ENCODE results near the gene MAN1B1.
A peak's percentile ranks its signal among the peaks of the same experiment; 100 is the strongest.

DNA sequence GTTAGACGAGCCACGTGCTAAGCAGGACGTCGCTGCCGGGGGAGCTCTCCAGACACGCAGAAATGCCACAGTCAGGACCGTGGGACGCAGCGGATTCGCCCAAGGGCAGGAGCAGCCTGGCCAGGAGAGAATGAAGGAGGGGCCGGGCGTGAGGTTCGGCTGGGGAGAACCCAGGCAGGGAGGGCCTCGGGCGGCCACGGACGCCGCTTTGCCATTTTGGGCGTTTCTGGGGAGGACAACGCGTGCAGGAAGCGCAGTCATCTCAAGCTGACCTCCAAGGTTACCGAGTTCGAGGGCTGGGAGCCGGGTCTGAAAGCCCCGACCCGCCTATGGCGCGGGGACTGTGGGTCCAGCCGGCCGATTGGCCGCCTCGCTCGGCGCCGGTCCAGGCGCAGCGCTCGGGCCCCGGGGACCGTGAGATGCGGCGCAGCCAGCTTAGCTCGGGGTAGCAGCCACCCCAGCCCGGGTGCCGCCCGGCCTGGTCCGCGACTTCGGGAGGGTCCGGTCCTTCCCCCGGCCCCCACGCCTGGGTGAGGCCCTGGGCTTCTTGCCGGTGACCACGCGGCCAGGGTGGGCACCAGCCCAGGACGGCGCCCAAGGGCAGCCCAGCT lies 760 bp upstream of the MAN1B1 start:
- TF ChIP-seq CTCF (IDR thresholded peaks at IDR 0.05) (no peak), POLR2A (IDR thresholded peaks at IDR 0.05; ENCODE audit: low read length) (peak; percentile 18; the same call in 1 of the 2 replicates), RCOR1 (IDR thresholded peaks at IDR 0.05; ENCODE audit: low read depth, low read length) (no peak), RARB (CRISPR knock-in tag; IDR thresholded peaks at IDR 0.05) (0 out of 2 replicates have a peak, but pooled peaks have one; percentile 41), ESRRA (IDR thresholded peaks at IDR 0.05; ENCODE audit: borderline replicate concordance, low read length) (no peak), TP53 (CRISPR knock-in tag; IDR thresholded peaks at IDR 0.05) (no peak; the same call in 1 of the 2 replicates), MAX (IDR thresholded peaks at IDR 0.05) (peak; percentile 90), KDM1A (IDR thresholded peaks at IDR 0.05; ENCODE audit: low read depth) (no peak), POLR2AphosphoS2 (conservative IDR thresholded peaks at IDR 0.05; ENCODE audit: low read length) (no peak), USF2 (IDR thresholded peaks at IDR 0.05) (no peak)
